ENCODE data around the gene POLD4.

Gene POLD4

GRCh38 chr11:67317888-67318555 lies 35.3 kb downstream of the POLD4 start:
- Histone ChIP-seq H3K36me3 (no peaks in the 10 kb centered on the region), H3K27me3 (ENCODE audit: insufficient read depth, low read depth, severe bottlenecking) (no peaks in the 10 kb centered on the region), H3K27ac (peak overlapping the region; percentile 95), H3K4me3 (ENCODE audit: low read depth, low read length) (peak overlapping the region; percentile 90), H3K9me3 (ENCODE audit: severe bottlenecking) (no peaks in the 10 kb centered on the region)
- DNase-seq: no peak
- no peak for TF ChIP-seq CTCF (IDR thresholded peaks at IDR 0.05; ENCODE audit: low read depth, low read length)

- Histone ChIP-seq H3K9me3 (ENCODE audit: severe bottlenecking) (no peaks in the 10 kb centered on the region), H3K36me3 (no peaks in the 10 kb centered on the region), H3K4me3 (ENCODE audit: low read depth, low read length) (peak overlapping the region; percentile 90), H3K27me3 (ENCODE audit: insufficient read depth, low read depth, severe bottlenecking) (no peaks in the 10 kb centered on the region), H3K27ac (peak overlapping the region; percentile 95)
- peak; percentile 90 for TF ChIP-seq CTCF (IDR thresholded peaks at IDR 0.05; ENCODE audit: low read depth, low read length)
- DNase-seq: peak; percentile 96
These were observed 36.0 kb downstream of the POLD4 start for GRCh38 chr11:67317205-67317887.

- TF ChIP-seq CTCF (IDR thresholded peaks at IDR 0.05; ENCODE audit: low read depth, low read length): no peak
- H3K27ac ChIP-seq: peak overlapping the region; percentile 95
- no peaks in the 10 kb centered on the region for H3K27me3 ChIP-seq (ENCODE audit: insufficient read depth, low read depth, severe bottlenecking)
- H3K36me3 ChIP-seq: no peaks in the 10 kb centered on the region
- no peaks in the 10 kb centered on the region for H3K9me3 ChIP-seq (ENCODE audit: severe bottlenecking)
- H3K4me3 ChIP-seq (ENCODE audit: low read depth, low read length): peak overlapping the region; percentile 90
- DNase-seq: no peak
These were observed 36.5 kb downstream of the POLD4 start for GRCh38 chr11:67316882-67317204.

GRCh38 chr11:67315325-67315909 lies 37.9 kb downstream of the POLD4 start:
- no peaks in the 10 kb centered on the region for H3K27me3 ChIP-seq (ENCODE audit: insufficient read depth, low read depth, severe bottlenecking)
- no peaks in the 10 kb centered on the region for H3K36me3 ChIP-seq
- H3K9me3 ChIP-seq (ENCODE audit: severe bottlenecking): no peaks in the 10 kb centered on the region
- no peak overlapping the region for H3K27ac ChIP-seq
- TF ChIP-seq CTCF (IDR thresholded peaks at IDR 0.05; ENCODE audit: low read depth, low read length): no peak
- no peak for DNase-seq
- H3K4me3 ChIP-seq (ENCODE audit: low read depth, low read length): no peak overlapping the region

GRCh38 chr11:67314218-67314617 lies 39.1 kb downstream of the POLD4 start:
- H3K9me3 ChIP-seq (ENCODE audit: severe bottlenecking): no peaks in the 10 kb centered on the region
- no peak for DNase-seq
- no peak for TF ChIP-seq CTCF (IDR thresholded peaks at IDR 0.05; ENCODE audit: low read depth, low read length)
- H3K27me3 ChIP-seq (ENCODE audit: insufficient read depth, low read depth, severe bottlenecking): no peaks in the 10 kb centered on the region
- H3K36me3 ChIP-seq: peaks cover 8% of the 10 kb centered on the region
- H3K4me3 ChIP-seq (ENCODE audit: low read depth, low read length): no peak overlapping the region
- no peak overlapping the region for H3K27ac ChIP-seq

Measured in WERI-Rb-1 (cell line).